ENCODE data around the gene PSMD1. TPM values are rescaled to one million over a fixed set of nuclear protein-coding genes. Genes with fewer than 3 reads are reported as not detected.

PSMD1 gene
- total RNA-seq, 1 experiment from 2014 or later: 133 TPM

GRCh38 chr2:231037731-231038482 is 18.8 kb upstream of the PSMD1 start:
- Histone ChIP-seq H4K20me1 (ENCODE audit: insufficient read depth) (no peaks in the 10 kb centered on the region), H3K4me2 (ENCODE audit: low read length) (peak overlapping the region; percentile 83), H3K79me2 (ENCODE audit: insufficient read depth, low read length) (no peaks in the 10 kb centered on the region), H3K36me3 (ENCODE audit: control insufficient read depth in 1 of 2, insufficient read depth in 2 of 2, low read length in 2 of 2) (no peaks in the 10 kb centered on the region), H3K27me3 (ENCODE audit: insufficient read depth, low read length) (no peaks in the 10 kb centered on the region), H3K9me2 (ENCODE audit: insufficient read depth) (no peaks in the 10 kb centered on the region), H3K4me1 (ENCODE audit: control insufficient read depth in 1 of 2, insufficient read depth in 2 of 2, low read length in 2 of 2) (peaks cover 0 to 11% of the 10 kb centered on the region in 2 experiments; a peak in 1 of 4 replicates), H3K4me3 (replicated peaks in 1 of 2; ENCODE audit: low read depth in 1 of 2, low read length in 2 of 2) (peak overlapping the region; percentile 42 to 58), H3K9ac (ENCODE audit: low read length) (0 out of 2 replicates have a peak overlapping the region, but pooled peaks have one; percentile 33), H3K9me3 (ENCODE audit: control insufficient read depth in 1 of 2, insufficient read depth in 1 of 2, low read depth in 1 of 2, low read length in 2 of 2) (no peaks in the 10 kb centered on the region), H3K27ac (ENCODE audit: low read depth, low read length) (peak overlapping the region; percentile 36; the same call in 1 of the 2 replicates), H2AFZ (ENCODE audit: low read depth, low read length, poor library complexity, severe bottlenecking) (no peak overlapping the region)
- POLR2A ChIA-PET: no interaction called here
- DNase-seq (ENCODE audit: low read depth, low spot score) (no peak), ATAC-seq (peak; percentile 82)
- TF ChIP-seq ZFX (IDR thresholded peaks at IDR 0.05) (no peak), CBX3 (IDR thresholded peaks at IDR 0.05; ENCODE audit: low read depth) (no peak), TCF7L2 (IDR thresholded peaks at IDR 0.05; ENCODE audit: borderline replicate concordance, extremely low read depth, insufficient read depth, insufficient read length) (no peak), EZH2 (IDR thresholded peaks at IDR 0.05) (no peak), ELF1 (IDR thresholded peaks at IDR 0.05; ENCODE audit: borderline replicate concordance, low read depth) (no peak)
- TF ChIP-seq, protein P1, sequence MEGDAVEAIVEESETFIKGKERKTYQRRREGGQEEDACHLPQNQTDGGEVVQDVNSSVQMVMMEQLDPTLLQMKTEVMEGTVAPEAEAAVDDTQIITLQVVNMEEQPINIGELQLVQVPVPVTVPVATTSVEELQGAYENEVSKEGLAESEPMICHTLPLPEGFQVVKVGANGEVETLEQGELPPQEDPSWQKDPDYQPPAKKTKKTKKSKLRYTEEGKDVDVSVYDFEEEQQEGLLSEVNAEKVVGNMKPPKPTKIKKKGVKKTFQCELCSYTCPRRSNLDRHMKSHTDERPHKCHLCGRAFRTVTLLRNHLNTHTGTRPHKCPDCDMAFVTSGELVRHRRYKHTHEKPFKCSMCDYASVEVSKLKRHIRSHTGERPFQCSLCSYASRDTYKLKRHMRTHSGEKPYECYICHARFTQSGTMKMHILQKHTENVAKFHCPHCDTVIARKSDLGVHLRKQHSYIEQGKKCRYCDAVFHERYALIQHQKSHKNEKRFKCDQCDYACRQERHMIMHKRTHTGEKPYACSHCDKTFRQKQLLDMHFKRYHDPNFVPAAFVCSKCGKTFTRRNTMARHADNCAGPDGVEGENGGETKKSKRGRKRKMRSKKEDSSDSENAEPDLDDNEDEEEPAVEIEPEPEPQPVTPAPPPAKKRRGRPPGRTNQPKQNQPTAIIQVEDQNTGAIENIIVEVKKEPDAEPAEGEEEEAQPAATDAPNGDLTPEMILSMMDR (IDR thresholded peaks at IDR 0.05 in 2 of 3, conservative IDR thresholded peaks at IDR 0.05 in 1 of 3; ENCODE audit: borderline replicate concordance in 1 of 3, insufficient read depth in 1 of 3, low read depth in 2 of 3, low read length in 2 of 3): 0 out of 6 replicates have a peak, but pooled peaks of 1 of the 3 experiments have one; percentile 3
- RAD21 ChIA-PET (ENCODE audit: low non-redundant PET in 1 of 2, low total read pairs in 2 of 2, uncharacterized antibody in 2 of 2, unreplicated experiment in 2 of 2): no interaction called here
- intact Hi-C loops (cut with micrococcal nuclease): no loop called here
- no TSS peak for BruUV-seq (replicated peaks)
- CTCF ChIA-PET: no interaction called here
